ENCODE data around the gene UPB1. TPM values are rescaled to one million over a fixed set of nuclear protein-coding genes. Genes with fewer than 3 reads are reported as not detected.
"Not testable (repeated sequence)": the region's sequence is repeated elsewhere in the genome, so short reads cannot be mapped to it uniquely, and the experiment has no call there.

The UPB1 gene
- polyA plus RNA-seq, 3 donors from 2014 or later = not detected

- H3K36me3 Mint-ChIP-seq = peaks cover 4 to 28% (median 16%) of the 10 kb centered on the region in 3 donors
- no peak for DNase-seq
- no peak overlapping the region for H3K4me3 Mint-ChIP-seq
- no peaks in the 10 kb centered on the region for H3K9me3 Mint-ChIP-seq
- no peak overlapping the region for H3K27ac Mint-ChIP-seq
- H3K4me1 Mint-ChIP-seq = no peaks in the 10 kb centered on the region
- peaks cover 0 to 1% (median 0%) of the 10 kb centered on the region in 3 donors for H3K27me3 Mint-ChIP-seq (ENCODE audit: low read depth in 3 of 3)
These were observed 47.5 kb downstream of the UPB1 start for GRCh38 chr22:24542641-24543040.

GRCh38 chr22:24543185-24543601 lies 48.1 kb downstream of the UPB1 start:
- Mint-ChIP-seq H3K27ac (no peak overlapping the region), H3K36me3 (peaks cover 7 to 30% (median 16%) of the 10 kb centered on the region in 3 donors), H3K4me1 (no peaks in the 10 kb centered on the region), H3K27me3 (ENCODE audit: low read depth in 3 of 3) (peaks cover 0 to 1% (median 0%) of the 10 kb centered on the region in 3 donors), H3K9me3 (no peaks in the 10 kb centered on the region), H3K4me3 (no peak overlapping the region)
- no peak for DNase-seq

GRCh38 chr22:24543679-24544243 lies 48.6 kb downstream of the UPB1 start:
- DNase-seq = no peak
- H3K27ac Mint-ChIP-seq = no peak overlapping the region
- H3K9me3 Mint-ChIP-seq = no peaks in the 10 kb centered on the region
- H3K4me1 Mint-ChIP-seq = no peaks in the 10 kb centered on the region
- peaks cover 8 to 35% (median 16%) of the 10 kb centered on the region in 3 donors for H3K36me3 Mint-ChIP-seq
- H3K4me3 Mint-ChIP-seq = no peak overlapping the region
- H3K27me3 Mint-ChIP-seq (ENCODE audit: low read depth in 3 of 3) = peaks cover 0 to 1% (median 0%) of the 10 kb centered on the region in 3 donors

GRCh38 chr22:24548812-24549211 lies 53.7 kb downstream of the UPB1 start:
- Mint-ChIP-seq H3K36me3 (peaks cover 4 to 15% (median 4%) of the 10 kb centered on the region in 3 donors), H3K27ac (no peak overlapping the region), H3K9me3 (no peaks in the 10 kb centered on the region), H3K27me3 (ENCODE audit: low read depth in 3 of 3) (peaks cover 0 to 3% (median 2%) of the 10 kb centered on the region in 3 donors), H3K4me3 (no peak overlapping the region), H3K4me1 (peaks cover 15 to 26% of the 10 kb centered on the region in 2 donors)
- DNase-seq = no peak

GRCh38 chr22:24550028-24550901 lies 55.1 kb downstream of the UPB1 start:
- H3K36me3 Mint-ChIP-seq = peaks cover 4 to 15% (median 4%) of the 10 kb centered on the region in 3 donors
- DNase-seq = no peak
- H3K4me1 Mint-ChIP-seq = peaks cover 23 to 34% of the 10 kb centered on the region in 2 donors
- peaks cover 0 to 5% (median 4%) of the 10 kb centered on the region in 3 donors for H3K27me3 Mint-ChIP-seq (ENCODE audit: low read depth in 3 of 3)
- H3K4me3 Mint-ChIP-seq = no peak overlapping the region
- no peaks in the 10 kb centered on the region for H3K9me3 Mint-ChIP-seq
- H3K27ac Mint-ChIP-seq = peak overlapping the region in 1 of 6 donors; percentile 23

GRCh38 chr22:24550902-24551435 lies 55.8 kb downstream of the UPB1 start:
- Mint-ChIP-seq H3K4me3 (no peak overlapping the region), H3K27me3 (ENCODE audit: low read depth in 3 of 3) (peaks cover 4 to 10% (median 6%) of the 10 kb centered on the region in 3 donors), H3K4me1 (peaks cover 26 to 39% of the 10 kb centered on the region in 2 donors), H3K36me3 (peaks cover 4 to 15% (median 4%) of the 10 kb centered on the region in 3 donors), H3K27ac (peak overlapping the region in 1 of 6 donors; percentile 23), H3K9me3 (no peaks in the 10 kb centered on the region)
- DNase-seq = no peak

- Mint-ChIP-seq H3K36me3 (peaks cover 0 to 11% (median 4%) of the 10 kb centered on the region in 3 donors), H3K27ac (peak overlapping the region in 2 of 6 donors; percentile 76 to 80), H3K4me1 (peaks cover 44 to 56% of the 10 kb centered on the region in 2 donors), H3K27me3 (ENCODE audit: low read depth in 3 of 3) (peaks cover 4 to 11% (median 6%) of the 10 kb centered on the region in 3 donors), H3K4me3 (peak overlapping the region in 4 of 5 donors; percentile 15 to 97 (median 66))
- not testable (repeated sequence) for DNase-seq, H3K9me3 Mint-ChIP-seq
These were observed 57.6 kb downstream of the UPB1 start for GRCh38 chr22:24552503-24553286.

GRCh38 chr22:24553597-24554312 lies 58.6 kb downstream of the UPB1 start:
- H3K9me3 Mint-ChIP-seq = no peaks in the 10 kb centered on the region
- H3K4me1 Mint-ChIP-seq = peaks cover 54 to 67% of the 10 kb centered on the region in 2 donors
- H3K4me3 Mint-ChIP-seq = peak overlapping the region; percentile 92 to 98 (median 94)
- no peak for DNase-seq
- peaks cover 0 to 14% (median 0%) of the 10 kb centered on the region in 3 donors for H3K36me3 Mint-ChIP-seq
- H3K27ac Mint-ChIP-seq = peak overlapping the region; percentile 92 to 96 (median 95)
- peaks cover 4 to 11% (median 6%) of the 10 kb centered on the region in 3 donors for H3K27me3 Mint-ChIP-seq (ENCODE audit: low read depth in 3 of 3)

GRCh38 chr22:24554313-24555164 lies 59.4 kb downstream of the UPB1 start, which contains the start of gene GUCD1:
Gene GUCD1 (minus strand): TSS chr22:24555138. CDS start chr22:24554991, 147 bp downstream.
- Mint-ChIP-seq H3K4me1 (peaks cover 58 to 74% of the 10 kb centered on the region in 2 donors), H3K36me3 (peaks cover 0 to 22% (median 0%) of the 10 kb centered on the region in 3 donors), H3K27ac (peak within 1 kb of the TSS; percentile 95 to 99 (median 97)), H3K27me3 (ENCODE audit: low read depth in 3 of 3) (peaks cover 4 to 11% (median 6%) of the 10 kb centered on the region in 3 donors), H3K9me3 (no peaks in the 10 kb centered on the region), H3K4me3 (peak within 1 kb of the TSS; percentile 94 to 98 (median 97))
- peak in 2 of 3 donors; percentile 24 to 29 for DNase-seq

GRCh38 chr22:24555165-24556039 lies 60.3 kb downstream of the UPB1 start, which contains the start of gene SNRPD3:
Gene SNRPD3 (plus strand): TSS chr22:24555999. CDS start chr22:24557675, 1,676 bp downstream.
- Mint-ChIP-seq H3K4me1 (peaks cover 56 to 78% of the 10 kb centered on the region in 2 donors), H3K4me3 (peak within 1 kb of the TSS; percentile 94 to 98 (median 97)), H3K9me3 (no peaks in the 10 kb centered on the region), H3K27ac (peak within 1 kb of the TSS; percentile 95 to 99 (median 97)), H3K36me3 (peaks cover 0 to 22% (median 0%) of the 10 kb centered on the region in 3 donors), H3K27me3 (ENCODE audit: low read depth in 3 of 3) (peaks cover 4 to 11% (median 6%) of the 10 kb centered on the region in 3 donors)
- DNase-seq = peak; percentile 96 to 98 (median 97)

- peaks cover 4 to 9% (median 4%) of the 10 kb centered on the region in 3 donors for H3K27me3 Mint-ChIP-seq (ENCODE audit: low read depth in 3 of 3)
- peaks cover 51 to 76% of the 10 kb centered on the region in 2 donors for H3K4me1 Mint-ChIP-seq
- H3K36me3 Mint-ChIP-seq = peaks cover 0 to 24% (median 0%) of the 10 kb centered on the region in 3 donors
- no peak overlapping the region for H3K4me3 Mint-ChIP-seq
- H3K9me3 Mint-ChIP-seq = no peaks in the 10 kb centered on the region
- DNase-seq = no peak
- H3K27ac Mint-ChIP-seq = peak overlapping the region in 1 of 6 donors; percentile 7
These were observed 64.3 kb downstream of the UPB1 start for GRCh38 chr22:24559471-24559870.

Measured in immature natural killer cell (primary cell).